ENCODE measurements around the gene IGF1R. TPM values are rescaled to one million over a fixed set of nuclear protein-coding genes. Genes with fewer than 3 reads are reported as not detected.

The IGF1R gene
- total RNA-seq, 4 donors from 2014 or later, result 31.6 to 87.8 (median 60.0) TPM

- WGBS, 2 donors (ENCODE audit: low coverage in 1 of 2), result 81% methylated on average over 7 of the region's 7 CpGs
- peaks cover 10 to 68% (median 42%) of the 10 kb centered on the region in 3 donors for H3K4me1 ChIP-seq
- H3K27ac ChIP-seq, result peak overlapping the region in 3 of 4 donors; percentile 54 to 76 (median 54)
- H3K36me3 ChIP-seq, result no peaks in the 10 kb centered on the region
- no peak for TF ChIP-seq POLR2AphosphoS5 (IDR thresholded peaks at IDR 0.05)
- TF ChIP-seq EP300 (IDR thresholded peaks at IDR 0.05), result no peak
- TF ChIP-seq, protein P1, sequence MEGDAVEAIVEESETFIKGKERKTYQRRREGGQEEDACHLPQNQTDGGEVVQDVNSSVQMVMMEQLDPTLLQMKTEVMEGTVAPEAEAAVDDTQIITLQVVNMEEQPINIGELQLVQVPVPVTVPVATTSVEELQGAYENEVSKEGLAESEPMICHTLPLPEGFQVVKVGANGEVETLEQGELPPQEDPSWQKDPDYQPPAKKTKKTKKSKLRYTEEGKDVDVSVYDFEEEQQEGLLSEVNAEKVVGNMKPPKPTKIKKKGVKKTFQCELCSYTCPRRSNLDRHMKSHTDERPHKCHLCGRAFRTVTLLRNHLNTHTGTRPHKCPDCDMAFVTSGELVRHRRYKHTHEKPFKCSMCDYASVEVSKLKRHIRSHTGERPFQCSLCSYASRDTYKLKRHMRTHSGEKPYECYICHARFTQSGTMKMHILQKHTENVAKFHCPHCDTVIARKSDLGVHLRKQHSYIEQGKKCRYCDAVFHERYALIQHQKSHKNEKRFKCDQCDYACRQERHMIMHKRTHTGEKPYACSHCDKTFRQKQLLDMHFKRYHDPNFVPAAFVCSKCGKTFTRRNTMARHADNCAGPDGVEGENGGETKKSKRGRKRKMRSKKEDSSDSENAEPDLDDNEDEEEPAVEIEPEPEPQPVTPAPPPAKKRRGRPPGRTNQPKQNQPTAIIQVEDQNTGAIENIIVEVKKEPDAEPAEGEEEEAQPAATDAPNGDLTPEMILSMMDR (IDR thresholded peaks at IDR 0.05), result no peak
- TF ChIP-seq POLR2A (IDR thresholded peaks at IDR 0.05), result no peak
- H3K9me3 ChIP-seq, result no peaks in the 10 kb centered on the region
- H3K4me3 ChIP-seq, result no peak overlapping the region
- no peak for ATAC-seq
- no peaks in the 10 kb centered on the region for H3K27me3 ChIP-seq
Measured at GRCh38 chr15:98874370-98874769, 226.0 kb downstream of the IGF1R start.

DNA sequence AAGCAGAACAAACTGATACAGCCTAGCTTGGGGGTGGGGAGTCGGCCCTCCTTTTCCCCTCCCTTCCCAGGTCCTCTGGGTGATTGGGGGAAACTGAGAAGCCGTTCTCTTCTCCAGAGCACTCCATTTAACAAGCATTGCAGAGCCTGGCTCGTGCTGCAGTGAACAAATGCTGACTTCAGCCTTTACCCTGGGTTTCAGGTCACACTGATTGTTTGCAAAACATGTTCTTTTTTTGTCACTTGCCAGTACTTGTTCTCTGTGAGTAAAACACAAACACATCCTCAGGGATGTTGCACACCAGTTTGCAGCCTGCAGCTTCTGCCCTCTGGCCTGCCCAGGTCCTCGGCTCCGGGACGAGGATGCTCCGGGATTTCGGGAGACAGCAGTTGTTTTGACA lies 226.4 kb downstream of the IGF1R start:
- H3K4me3 ChIP-seq, result no peak overlapping the region

DNA sequence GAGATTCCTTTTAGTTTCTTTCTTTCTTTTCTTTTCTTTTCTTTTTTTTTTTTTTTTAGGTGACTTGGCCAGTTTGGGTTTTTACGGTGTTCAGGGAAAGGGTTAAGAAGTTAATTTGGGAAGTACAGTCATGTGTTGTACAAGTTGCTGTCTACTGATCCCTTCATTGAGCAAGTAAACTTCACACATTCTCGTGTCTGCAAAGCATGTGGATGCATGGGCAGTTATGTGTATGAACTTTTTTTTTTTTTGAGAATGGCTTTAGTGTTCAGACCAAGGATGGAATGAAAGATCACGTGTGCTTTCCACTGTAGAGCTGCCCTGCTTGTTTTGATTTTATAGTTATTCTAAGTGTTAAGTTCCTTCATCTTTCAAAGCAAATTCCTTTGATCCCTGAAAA lies 227.0 kb downstream of the IGF1R start:
- Histone ChIP-seq H3K4me3 (no peak overlapping the region), H3K4me1 (peaks cover 10 to 74% (median 42%) of the 10 kb centered on the region in 3 donors), H3K27me3 (no peaks in the 10 kb centered on the region), H3K9me3 (no peaks in the 10 kb centered on the region), H3K36me3 (no peaks in the 10 kb centered on the region), H3K27ac (peak overlapping the region in 3 of 4 donors; percentile 54 to 76 (median 64))
- 27 to 28% methylated on average over 3 of the region's 3 CpGs for WGBS, 2 donors (ENCODE audit: low coverage in 1 of 2)
- TF ChIP-seq, protein P1 (IDR thresholded peaks at IDR 0.05), result no peak
- TF ChIP-seq POLR2A (IDR thresholded peaks at IDR 0.05) (no peak), POLR2AphosphoS5 (IDR thresholded peaks at IDR 0.05) (peak; percentile 50), EP300 (IDR thresholded peaks at IDR 0.05) (no peak)
- peak; percentile 19 for ATAC-seq

More for the DNA sequence above, 226.4 kb downstream of the IGF1R start:
- TF ChIP-seq, protein P1 (IDR thresholded peaks at IDR 0.05), result no peak
- TF ChIP-seq POLR2AphosphoS5 (IDR thresholded peaks at IDR 0.05) (peak; percentile 17), EP300 (IDR thresholded peaks at IDR 0.05) (no peak), POLR2A (IDR thresholded peaks at IDR 0.05) (no peak)
- Histone ChIP-seq H3K36me3 (no peaks in the 10 kb centered on the region), H3K27me3 (no peaks in the 10 kb centered on the region), H3K4me1 (peaks cover 10 to 69% (median 42%) of the 10 kb centered on the region in 3 donors), H3K9me3 (no peaks in the 10 kb centered on the region), H3K27ac (peak overlapping the region in 3 of 4 donors; percentile 54 to 76 (median 54))
- 9 to 48% methylated on average over 5 to 6 of the region's 8 CpGs for WGBS, 2 donors (ENCODE audit: low coverage in 1 of 2)
- ATAC-seq, result peak; percentile 48

- no peak for TF ChIP-seq EP300 (IDR thresholded peaks at IDR 0.05)
- TF ChIP-seq, protein P1 (IDR thresholded peaks at IDR 0.05), result no peak
- TF ChIP-seq POLR2AphosphoS5 (IDR thresholded peaks at IDR 0.05), result no peak
- TF ChIP-seq POLR2A (IDR thresholded peaks at IDR 0.05), result no peak
- ATAC-seq, result no peak
- Histone ChIP-seq H3K36me3 (no peaks in the 10 kb centered on the region), H3K4me1 (peaks cover 10 to 88% (median 45%) of the 10 kb centered on the region in 3 donors), H3K4me3 (no peak overlapping the region), H3K27me3 (no peaks in the 10 kb centered on the region), H3K27ac (peak overlapping the region in 3 of 4 donors; percentile 1 to 76 (median 74)), H3K9me3 (no peaks in the 10 kb centered on the region)
- WGBS, 2 donors (ENCODE audit: low coverage in 1 of 2), result 65 to 66% methylated on average over 5 of the region's 5 CpGs
Measured at GRCh38 chr15:98876451-98877369, 228.4 kb downstream of the IGF1R start.
